ENCODE data around the gene CHADL. TPM values are rescaled to one million over a fixed set of nuclear protein-coding genes. Genes with fewer than 3 reads are reported as not detected.

Gene CHADL
- total and polyA plus RNA-seq, 9 of the 15 experiments (the other 6 are each of a cell fraction or from before 2014, with no cell fraction given), result not detected

DNA sequence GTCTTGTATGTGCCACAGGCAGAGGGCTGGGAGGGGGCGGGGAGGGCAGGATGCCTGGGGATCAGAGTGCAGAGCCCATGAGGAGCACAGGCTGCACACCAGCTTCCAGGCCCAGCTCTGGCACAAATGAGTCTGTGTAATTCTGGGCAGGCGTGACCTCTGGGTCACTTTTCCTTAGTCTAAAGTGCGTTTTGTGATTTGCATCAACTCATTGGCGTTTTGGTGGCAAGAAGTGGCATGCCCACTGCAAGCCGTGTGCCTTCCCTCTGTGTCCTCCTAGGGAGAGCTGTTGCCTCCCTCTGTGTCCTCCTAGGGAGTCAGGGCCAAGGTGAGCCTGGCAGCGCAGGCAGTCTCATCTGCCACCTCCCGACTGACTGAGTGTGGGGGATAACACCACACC, 17.2 kb downstream of the CHADL start:
- DNase-seq (ENCODE audit: extremely low read depth in 1 of 4, low spot score in 3 of 4) (no peak), ATAC-seq (no peak), FAIRE-seq (no peak)
- Histone ChIP-seq H3K79me2 (ENCODE audit: control insufficient read depth, insufficient read depth, low read length) (no peaks in the 10 kb centered on the region), H2AFZ (ENCODE audit: low read depth, low read length) (no peak overlapping the region), H3K27ac (ENCODE audit: extremely low read depth, low read depth, low read length) (no peak overlapping the region), H3K4me1 (replicated peaks in 1 of 2; ENCODE audit: control insufficient read depth in 2 of 2, insufficient read depth in 2 of 2, low read length in 2 of 2) (no peaks in the 10 kb centered on the region; a peak in 1 of 5 replicates), H3K36me3 (ENCODE audit: control insufficient read depth, insufficient read depth, low read length) (peaks cover 72% of the 10 kb centered on the region; the same call in 2 of the 3 replicates), H3K4me2 (ENCODE audit: insufficient read depth, low read length) (no peak overlapping the region), H3K9me3 (replicated peaks; ENCODE audit: control insufficient read depth, insufficient read depth, low read depth, low read length) (no peaks in the 10 kb centered on the region), H4K20me1 (replicated peaks; ENCODE audit: control insufficient read depth, insufficient read depth, low read length) (no peaks in the 10 kb centered on the region), H3K27me3 (ENCODE audit: control insufficient read depth in 2 of 2, insufficient read depth in 2 of 2, low read length in 2 of 2) (no peaks in the 10 kb centered on the region), H3K9me1 (ENCODE audit: control insufficient read depth, insufficient read depth, low read length) (no peaks in the 10 kb centered on the region), H3K9ac (ENCODE audit: insufficient read depth in 1 of 2, low read depth in 2 of 2, low read length in 2 of 2) (no peak overlapping the region), H3K4me3 (no peak overlapping the region)
- no TSS peak for BruUV-seq (replicated peaks)
- 85% methylated on average over 3 of the region's 7 CpGs for WGBS (ENCODE audit: insufficient coverage, low coverage, missing lambda C conversion rate)
- ChIA-PET CTCF (ENCODE audit: low intra/inter-chr PET ratio) (no interaction called here), POLR2A (interaction anchor here (0.6 to 0.8 kb wide), 2 partner anchors 9 to 1750 kb away, joined by 4 read pairs; no protein-coding TSS in a partner anchor)
- intact Hi-C loops (cut with micrococcal nuclease), result no loop called here
- in situ Hi-C loops (cut with MboI), result no loop called here
- TF ChIP-seq HNRNPL (IDR thresholded peaks at IDR 0.05; ENCODE audit: low read depth, low read length) (no peak), SOX6 (IDR thresholded peaks at IDR 0.05) (no peak), NCOR1 (IDR thresholded peaks at IDR 0.05) (no peak), ARHGAP35 (IDR thresholded peaks at IDR 0.05; ENCODE audit: partially characterized antibody) (no peak), ARID4B (CRISPR knock-in tag; IDR thresholded peaks at IDR 0.05) (no peak), ZBTB1 (CRISPR knock-in tag; IDR thresholded peaks at IDR 0.05; ENCODE audit: borderline replicate concordance, low read depth) (no peak), THRA (IDR thresholded peaks at IDR 0.05) (no peak), NBN (IDR thresholded peaks at IDR 0.05; ENCODE audit: low read depth) (no peak), RBM34 (IDR thresholded peaks at IDR 0.05; ENCODE audit: borderline replicate concordance, insufficient read depth, low read length) (no peak), SRSF7 (optimal IDR thresholded peaks at IDR 0.05; ENCODE audit: low read depth, low read length) (no peak), TCF3 (CRISPR knock-in tag; IDR thresholded peaks at IDR 0.05) (no peak), HCFC1 (IDR thresholded peaks at IDR 0.05; ENCODE audit: low read depth, low read length) (no peak), ZBED1 (IDR thresholded peaks at IDR 0.05) (no peak)
- TF ChIP-seq, protein P1, sequence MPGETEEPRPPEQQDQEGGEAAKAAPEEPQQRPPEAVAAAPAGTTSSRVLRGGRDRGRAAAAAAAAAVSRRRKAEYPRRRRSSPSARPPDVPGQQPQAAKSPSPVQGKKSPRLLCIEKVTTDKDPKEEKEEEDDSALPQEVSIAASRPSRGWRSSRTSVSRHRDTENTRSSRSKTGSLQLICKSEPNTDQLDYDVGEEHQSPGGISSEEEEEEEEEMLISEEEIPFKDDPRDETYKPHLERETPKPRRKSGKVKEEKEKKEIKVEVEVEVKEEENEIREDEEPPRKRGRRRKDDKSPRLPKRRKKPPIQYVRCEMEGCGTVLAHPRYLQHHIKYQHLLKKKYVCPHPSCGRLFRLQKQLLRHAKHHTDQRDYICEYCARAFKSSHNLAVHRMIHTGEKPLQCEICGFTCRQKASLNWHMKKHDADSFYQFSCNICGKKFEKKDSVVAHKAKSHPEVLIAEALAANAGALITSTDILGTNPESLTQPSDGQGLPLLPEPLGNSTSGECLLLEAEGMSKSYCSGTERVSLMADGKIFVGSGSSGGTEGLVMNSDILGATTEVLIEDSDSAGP (CRISPR knock-in tag; IDR thresholded peaks at IDR 0.05), result no peak
- TF ChIP-seq, protein P2, sequence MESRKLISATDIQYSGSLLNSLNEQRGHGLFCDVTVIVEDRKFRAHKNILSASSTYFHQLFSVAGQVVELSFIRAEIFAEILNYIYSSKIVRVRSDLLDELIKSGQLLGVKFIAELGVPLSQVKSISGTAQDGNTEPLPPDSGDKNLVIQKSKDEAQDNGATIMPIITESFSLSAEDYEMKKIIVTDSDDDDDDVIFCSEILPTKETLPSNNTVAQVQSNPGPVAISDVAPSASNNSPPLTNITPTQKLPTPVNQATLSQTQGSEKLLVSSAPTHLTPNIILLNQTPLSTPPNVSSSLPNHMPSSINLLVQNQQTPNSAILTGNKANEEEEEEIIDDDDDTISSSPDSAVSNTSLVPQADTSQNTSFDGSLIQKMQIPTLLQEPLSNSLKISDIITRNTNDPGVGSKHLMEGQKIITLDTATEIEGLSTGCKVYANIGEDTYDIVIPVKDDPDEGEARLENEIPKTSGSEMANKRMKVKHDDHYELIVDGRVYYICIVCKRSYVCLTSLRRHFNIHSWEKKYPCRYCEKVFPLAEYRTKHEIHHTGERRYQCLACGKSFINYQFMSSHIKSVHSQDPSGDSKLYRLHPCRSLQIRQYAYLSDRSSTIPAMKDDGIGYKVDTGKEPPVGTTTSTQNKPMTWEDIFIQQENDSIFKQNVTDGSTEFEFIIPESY (CRISPR knock-in tag; IDR thresholded peaks at IDR 0.05), result no peak
